Cardiac muscle cell (in vitro differentiated cells and primary cell): ENCODE data around the gene NECAB3. TPM values are rescaled to one million over a fixed set of nuclear protein-coding genes. Genes with fewer than 3 reads are reported as not detected.

Experiments
- DNase-seq, 2 donors: peaks; one replicate each; pipeline versions ENCODE4 v3.0.0 to v3.0.0-alpha.2; 2010 to 2017; ENCODE audit warnings: low read depth in 1 of 2, low spot score in 1 of 2
- H3K27ac ChIP-seq: fragments of 200-600 bp; sonication (generic); 2 replicates; pipeline ENCODE4 v1.5.1; 2016
- H3K27me3 ChIP-seq: fragments of 200-600 bp; sonication (generic); 2 replicates; pipeline ENCODE4 v1.6.0; 2016; ENCODE audit warnings: control low read depth
- H3K36me3 ChIP-seq: fragments of 200-600 bp; sonication (generic); 2 replicates; pipeline ENCODE4 v1.5.1; 2016; ENCODE audit warnings: control low read depth
- H3K4me1 ChIP-seq: fragments of 200-600 bp; sonication (generic); 2 replicates; pipeline ENCODE4 v1.8.1; 2017; ENCODE audit warnings: low read depth, mild to moderate bottlenecking, mixed run types
- H3K4me3 ChIP-seq: fragments of 200-600 bp; sonication (generic); 2 replicates; pipeline ENCODE4 v1.5.1; 2016; ENCODE audit warnings: mild to moderate bottlenecking
- H3K9me3 ChIP-seq: fragments of 200-600 bp; sonication (generic); 2 replicates; pipeline ENCODE4 v1.5.1; 2017; ENCODE audit warnings: low read depth, mild to moderate bottlenecking, control low read depth
- polyA plus RNA-seq: library from polyadenylated mRNA; unstranded; fragments of >200 nt; fragmentation: Nextera tagmentation; extraction: Ambion mirVana; gene quantifications from 2 replicates; pipeline ENCODE4 v1.2.1, GENCODE V29; 2016
- total RNA-seq: library from RNA; depleted of rRNA; stranded (reverse); fragments of >200 nt; gene quantifications from 2 replicates; pipeline ENCODE4 v1.2.3, GENCODE V29; 2016
- TF ChIP-seq, protein P1 (sequence below): IDR thresholded peaks from 2 replicates; pipeline ENCODE4 v1.5.1; 2012; ENCODE audit warnings: low read depth, mild to moderate bottlenecking, low read length

Gene NECAB3
- total and polyA plus RNA-seq, 2 experiments from 2014 or later: 93.1 to 187 TPM

GRCh38 chr20:33667245-33667675, 7.0 kb downstream of the NECAB3 start:
- Histone ChIP-seq H3K27ac (no peak overlapping the region), H3K4me3 (no peak overlapping the region), H3K27me3 (no peaks in the 10 kb centered on the region), H3K9me3 (no peaks in the 10 kb centered on the region), H3K36me3 (peaks cover 13% of the 10 kb centered on the region), H3K4me1 (peaks cover 11% of the 10 kb centered on the region)
- DNase-seq: no peak
- TF ChIP-seq, protein P1, sequence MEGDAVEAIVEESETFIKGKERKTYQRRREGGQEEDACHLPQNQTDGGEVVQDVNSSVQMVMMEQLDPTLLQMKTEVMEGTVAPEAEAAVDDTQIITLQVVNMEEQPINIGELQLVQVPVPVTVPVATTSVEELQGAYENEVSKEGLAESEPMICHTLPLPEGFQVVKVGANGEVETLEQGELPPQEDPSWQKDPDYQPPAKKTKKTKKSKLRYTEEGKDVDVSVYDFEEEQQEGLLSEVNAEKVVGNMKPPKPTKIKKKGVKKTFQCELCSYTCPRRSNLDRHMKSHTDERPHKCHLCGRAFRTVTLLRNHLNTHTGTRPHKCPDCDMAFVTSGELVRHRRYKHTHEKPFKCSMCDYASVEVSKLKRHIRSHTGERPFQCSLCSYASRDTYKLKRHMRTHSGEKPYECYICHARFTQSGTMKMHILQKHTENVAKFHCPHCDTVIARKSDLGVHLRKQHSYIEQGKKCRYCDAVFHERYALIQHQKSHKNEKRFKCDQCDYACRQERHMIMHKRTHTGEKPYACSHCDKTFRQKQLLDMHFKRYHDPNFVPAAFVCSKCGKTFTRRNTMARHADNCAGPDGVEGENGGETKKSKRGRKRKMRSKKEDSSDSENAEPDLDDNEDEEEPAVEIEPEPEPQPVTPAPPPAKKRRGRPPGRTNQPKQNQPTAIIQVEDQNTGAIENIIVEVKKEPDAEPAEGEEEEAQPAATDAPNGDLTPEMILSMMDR: no peak

- Histone ChIP-seq H3K9me3 (no peaks in the 10 kb centered on the region), H3K4me3 (peak within 1 kb of the TSS; percentile 10), H3K4me1 (peaks cover 11% of the 10 kb centered on the region), H3K27ac (peak within 1 kb of the TSS; percentile 34), H3K36me3 (peaks cover 9% of the 10 kb centered on the region), H3K27me3 (no peaks in the 10 kb centered on the region)
- DNase-seq: peak; percentile 95 to 99
- TF ChIP-seq, protein P1: peak; percentile 41
These were observed 7.7 kb downstream of the NECAB3 start, which contains the start of gene ACTL10 for GRCh38 chr20:33666293-33667244. ACTL10 (plus strand) TSS chr20:33666943; CDS start chr20:33667498, 555 bp downstream.

GRCh38 chr20:33664762-33665144, 9.5 kb downstream of the NECAB3 start:
- H3K36me3 ChIP-seq: peaks cover 9% of the 10 kb centered on the region
- H3K9me3 ChIP-seq: no peaks in the 10 kb centered on the region
- TF ChIP-seq, protein P1: no peak
- H3K27me3 ChIP-seq: no peaks in the 10 kb centered on the region
- H3K27ac ChIP-seq: no peak overlapping the region
- no peak overlapping the region for H3K4me3 ChIP-seq
- no peak for DNase-seq
- H3K4me1 ChIP-seq: peaks cover 11% of the 10 kb centered on the region

GRCh38 chr20:33664085-33664761, 10.0 kb downstream of the NECAB3 start:
- H3K4me1 ChIP-seq: peaks cover 11% of the 10 kb centered on the region
- H3K4me3 ChIP-seq: peak overlapping the region; percentile 44
- peaks cover 13% of the 10 kb centered on the region for H3K36me3 ChIP-seq
- TF ChIP-seq, protein P1: no peak
- DNase-seq: no peak
- no peaks in the 10 kb centered on the region for H3K27me3 ChIP-seq
- H3K9me3 ChIP-seq: no peaks in the 10 kb centered on the region
- peak overlapping the region; percentile 29 for H3K27ac ChIP-seq

DNA sequence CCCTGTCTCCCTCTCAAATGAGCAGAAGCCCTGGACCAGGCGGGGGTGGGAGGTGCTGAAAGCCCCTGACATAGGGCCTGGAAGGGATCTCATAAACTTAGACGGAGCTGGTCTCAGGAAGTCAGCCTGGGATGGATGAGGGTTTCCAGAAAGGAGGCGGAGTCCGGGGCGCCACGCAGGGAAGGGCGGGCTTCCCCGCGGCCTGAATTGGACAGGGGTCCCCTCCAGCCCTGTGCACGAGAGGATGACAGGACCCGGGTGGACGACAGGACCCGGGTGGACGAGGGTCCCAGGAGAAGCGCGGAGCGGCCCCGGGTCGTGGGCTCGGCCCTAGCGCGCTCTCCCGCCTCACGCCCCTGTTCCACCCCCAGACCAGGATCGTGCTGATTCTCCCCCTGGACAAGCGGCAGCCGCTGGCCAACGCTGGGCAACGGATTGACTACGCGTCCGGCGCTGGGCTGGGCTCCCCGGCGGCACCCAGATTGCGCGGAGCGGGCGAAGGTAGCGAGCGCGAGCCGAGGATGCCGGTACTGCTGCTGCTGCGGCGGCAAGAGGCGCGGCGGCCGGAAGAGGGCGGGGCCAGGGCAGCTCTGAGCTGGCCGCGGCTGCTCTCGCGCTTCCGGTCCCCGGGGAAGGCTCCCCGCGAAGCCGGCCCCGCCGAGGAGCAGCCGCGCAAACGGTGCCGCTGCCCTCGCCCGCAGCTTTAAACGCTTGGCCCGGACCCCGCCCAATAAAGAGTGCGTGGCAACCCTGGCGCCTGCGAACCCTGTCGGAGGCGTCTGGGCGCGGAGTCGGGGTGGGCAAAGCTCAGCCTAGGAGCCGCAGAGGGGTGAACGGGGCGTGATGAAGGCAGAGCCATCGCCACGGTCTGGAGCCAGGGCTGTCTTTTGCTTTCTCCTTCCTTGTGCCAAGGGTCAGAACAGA, 10.8 kb downstream of the NECAB3 start:
- H3K36me3 ChIP-seq: peaks cover 13% of the 10 kb centered on the region
- TF ChIP-seq, protein P1: no peak
- H3K4me3 ChIP-seq: peak overlapping the region; percentile 44
- H3K27me3 ChIP-seq: no peaks in the 10 kb centered on the region
- peak overlapping the region; percentile 29 for H3K27ac ChIP-seq
- H3K4me1 ChIP-seq: peaks cover 11% of the 10 kb centered on the region
- peak; percentile 83 to 91 for DNase-seq
- no peaks in the 10 kb centered on the region for H3K9me3 ChIP-seq
